Fibroblast of peridontal ligament (primary cell): ENCODE results near the gene IVD.

Experiments used
- DNase-seq: peaks from one replicate; pipeline ENCODE4 v3.0.0-alpha.2; 2010; ENCODE audit errors: extremely low read depth

Gene IVD

DNA sequence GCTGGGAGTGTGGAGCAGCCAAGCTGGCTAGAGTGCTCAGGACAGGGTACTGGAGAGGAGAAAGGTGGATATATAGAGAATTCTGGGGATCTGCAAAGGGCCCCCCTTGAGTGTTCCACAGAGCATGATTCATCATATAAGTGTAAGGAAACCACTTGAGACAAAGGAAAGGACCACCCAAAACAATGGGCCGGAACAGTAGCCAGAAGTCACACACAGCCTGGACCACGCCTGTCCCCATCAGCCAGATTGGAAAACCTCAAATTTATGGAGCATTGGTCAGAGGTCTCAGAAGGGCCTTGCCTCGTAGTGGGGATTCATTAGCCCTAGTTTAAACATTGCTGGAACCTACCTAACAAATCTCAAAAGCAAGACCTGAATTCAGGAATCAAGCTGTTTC, 28.0 kb upstream of the IVD start:
- DNase-seq: no peak

- no peak for DNase-seq
These were observed 26.2 kb upstream of the IVD start for GRCh38 chr15:40379374-40379773.

DNA sequence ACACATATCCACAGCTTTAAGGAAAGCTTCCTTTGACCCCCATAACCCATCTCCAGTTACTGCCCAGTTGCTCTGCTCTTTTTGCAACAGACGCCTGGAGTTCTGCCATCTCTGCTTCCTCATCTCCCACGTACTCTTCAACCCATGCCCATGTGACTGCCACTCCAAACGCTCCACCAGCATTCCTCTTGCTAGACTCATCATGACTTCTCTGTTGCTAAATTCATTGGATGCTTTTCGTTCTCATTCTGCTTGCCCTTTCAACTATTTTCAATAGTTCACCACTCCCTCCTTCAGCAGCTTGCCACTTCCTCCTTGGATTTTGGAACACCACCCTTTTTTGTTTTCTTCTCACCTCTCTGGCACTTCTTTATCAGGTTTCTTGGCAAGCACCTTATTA, 25.7 kb upstream of the IVD start:
- DNase-seq: peak; percentile 100

- no peak for DNase-seq
These were observed 25.0 kb upstream of the IVD start for GRCh38 chr15:40380636-40381035.

DNA sequence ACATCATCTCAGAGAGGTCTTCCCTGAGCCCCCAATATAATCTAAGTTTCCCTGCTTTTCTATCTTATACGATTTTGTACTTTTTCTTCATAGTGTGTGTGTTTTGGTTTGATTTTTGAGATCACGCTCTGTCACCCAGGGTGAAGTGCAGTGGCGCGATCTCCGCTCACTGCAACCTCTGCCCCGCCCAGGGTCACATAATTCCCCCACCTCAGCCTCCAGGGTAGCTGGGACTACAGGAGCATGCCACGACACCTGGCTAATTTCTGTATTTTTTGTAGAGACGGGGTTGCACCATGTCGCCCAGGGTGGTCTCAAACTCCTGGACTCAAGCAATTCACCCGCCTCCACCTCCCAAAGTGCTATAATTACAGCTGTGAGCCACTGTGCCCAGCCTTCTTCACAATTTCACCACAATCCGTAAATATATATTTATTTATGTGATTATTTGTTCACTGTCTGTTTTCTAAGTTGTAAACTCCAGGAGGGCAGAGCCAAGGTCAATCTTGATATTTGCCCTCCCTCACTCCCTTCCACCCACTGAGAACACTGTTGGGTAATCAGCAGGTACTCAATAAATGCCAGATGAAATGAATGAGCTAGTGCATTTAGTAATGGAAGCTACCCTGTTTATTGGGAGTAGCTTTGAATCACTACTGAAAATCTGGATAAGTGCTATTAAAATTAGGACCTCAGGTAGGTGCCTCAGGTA, 23.6 kb upstream of the IVD start:
- no peak for DNase-seq

DNA sequence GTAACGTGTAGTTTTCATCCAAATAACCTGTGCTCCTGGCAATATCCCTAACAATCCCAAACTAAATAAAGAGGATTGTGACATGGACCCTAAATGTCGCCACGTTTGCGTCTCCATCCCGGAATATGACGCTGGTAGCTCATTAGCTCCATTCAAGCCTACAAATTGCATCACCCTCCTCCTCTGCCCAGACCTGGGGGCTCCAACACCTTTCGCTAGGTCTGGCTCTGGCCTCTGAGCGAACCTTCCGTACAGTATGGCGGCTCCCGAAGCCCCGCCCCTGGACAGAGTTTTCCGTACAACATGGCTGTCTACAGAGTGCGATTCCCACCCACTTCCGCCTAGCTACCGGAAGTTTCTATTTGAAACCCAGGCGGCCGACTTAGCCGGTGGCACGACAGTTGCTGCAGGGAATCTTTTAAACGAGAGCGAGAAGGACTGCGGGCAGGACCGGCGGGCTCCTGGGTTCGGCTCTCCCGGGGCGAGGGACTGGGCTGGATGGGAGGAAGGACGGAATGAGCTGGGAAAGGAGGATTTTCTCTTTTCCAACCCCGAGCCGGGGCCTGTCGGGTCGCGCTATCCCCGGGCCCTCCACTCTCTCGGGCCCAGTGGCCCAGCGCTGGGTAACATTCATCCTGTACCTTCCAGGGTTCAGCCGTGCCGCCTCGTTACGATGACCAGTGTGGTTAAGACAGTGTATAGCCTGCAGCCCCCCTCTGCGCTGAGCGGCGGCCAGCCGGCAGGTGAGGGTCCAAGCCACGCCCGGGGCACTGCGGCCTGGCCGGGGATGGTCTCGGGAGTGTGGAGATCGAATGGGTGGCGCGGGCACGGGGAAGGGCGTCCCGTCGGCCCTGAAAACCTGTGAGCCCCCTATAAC, 22.8 kb upstream of the IVD start, which contains the start of gene KNSTRN:
Gene KNSTRN, plus strand, starts transcription at position 142 of the 877 bp plus-strand sequence. Its CDS starts 115 bp downstream, at position 257.
- DNase-seq: peak; percentile 93

DNA sequence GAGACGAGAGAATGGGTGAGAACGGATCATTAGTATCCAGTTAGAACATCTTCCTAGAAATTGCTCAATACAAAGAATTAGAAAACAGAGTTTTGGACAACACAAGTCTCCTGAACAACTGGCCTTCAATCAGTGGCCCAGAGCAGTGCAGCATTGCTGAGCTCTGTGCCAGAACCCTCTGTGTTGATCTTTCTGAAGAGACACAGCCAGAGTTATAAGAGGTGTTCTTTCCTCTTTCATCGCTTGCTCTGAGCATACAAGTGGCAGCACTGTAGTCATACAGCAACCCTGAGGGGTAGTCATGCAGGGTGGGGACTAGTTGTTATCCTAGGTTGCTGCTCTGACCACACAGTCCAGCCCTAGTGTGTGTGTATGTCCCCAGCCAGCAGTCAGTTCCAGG, 19.1 kb upstream of the IVD start:
- DNase-seq: no peak

GRCh38 chr15:40388941-40389823, 16.4 kb upstream of the IVD start:
- DNase-seq: no peak

DNA sequence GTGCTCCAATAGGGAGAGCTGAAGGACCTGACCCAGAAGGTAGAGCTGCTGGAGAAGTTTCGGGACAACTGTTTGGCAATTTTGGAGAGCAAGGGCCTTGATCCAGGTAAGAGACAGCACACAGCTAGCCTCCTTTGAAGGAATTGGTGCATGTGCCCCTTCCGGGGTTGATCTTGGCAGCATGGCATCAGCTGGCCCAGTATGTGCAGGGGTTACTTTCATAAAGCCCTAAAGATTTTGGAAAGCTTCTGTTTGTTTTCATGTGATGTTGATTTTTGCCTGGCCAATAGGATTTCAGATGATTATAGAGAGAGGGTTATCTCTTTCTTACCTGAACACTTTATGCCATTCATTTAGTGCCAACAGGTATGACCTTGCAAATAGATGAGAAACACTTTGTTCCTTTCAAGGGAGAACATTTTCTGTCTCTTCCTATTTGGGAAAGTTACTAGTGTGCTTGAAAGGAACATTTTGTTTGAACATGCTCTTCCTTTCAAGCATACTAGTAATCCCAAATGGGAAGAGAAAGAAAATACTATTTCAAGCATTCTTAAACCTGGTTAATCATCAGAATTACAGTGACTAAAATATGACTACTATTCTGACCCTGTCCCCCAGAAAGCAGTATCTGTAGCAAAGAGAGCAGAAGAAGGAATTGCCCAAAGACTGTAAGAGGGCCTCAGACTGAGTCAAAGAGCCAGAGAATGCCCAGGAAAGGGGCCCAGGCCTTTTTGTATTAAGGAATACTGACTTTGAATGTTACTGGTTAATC, 15.6 kb upstream of the IVD start:
- no peak for DNase-seq

GRCh38 chr15:40392986-40393948, 12.3 kb upstream of the IVD start:
- DNase-seq: peak; percentile 73

GRCh38 chr15:40397688-40398412, 7.7 kb upstream of the IVD start:
- DNase-seq: no peak

GRCh38 chr15:40398413-40398873, 7.2 kb upstream of the IVD start:
- no peak for DNase-seq

- no peak for DNase-seq
These were observed 6.2 kb upstream of the IVD start for GRCh38 chr15:40399370-40399769.

DNA sequence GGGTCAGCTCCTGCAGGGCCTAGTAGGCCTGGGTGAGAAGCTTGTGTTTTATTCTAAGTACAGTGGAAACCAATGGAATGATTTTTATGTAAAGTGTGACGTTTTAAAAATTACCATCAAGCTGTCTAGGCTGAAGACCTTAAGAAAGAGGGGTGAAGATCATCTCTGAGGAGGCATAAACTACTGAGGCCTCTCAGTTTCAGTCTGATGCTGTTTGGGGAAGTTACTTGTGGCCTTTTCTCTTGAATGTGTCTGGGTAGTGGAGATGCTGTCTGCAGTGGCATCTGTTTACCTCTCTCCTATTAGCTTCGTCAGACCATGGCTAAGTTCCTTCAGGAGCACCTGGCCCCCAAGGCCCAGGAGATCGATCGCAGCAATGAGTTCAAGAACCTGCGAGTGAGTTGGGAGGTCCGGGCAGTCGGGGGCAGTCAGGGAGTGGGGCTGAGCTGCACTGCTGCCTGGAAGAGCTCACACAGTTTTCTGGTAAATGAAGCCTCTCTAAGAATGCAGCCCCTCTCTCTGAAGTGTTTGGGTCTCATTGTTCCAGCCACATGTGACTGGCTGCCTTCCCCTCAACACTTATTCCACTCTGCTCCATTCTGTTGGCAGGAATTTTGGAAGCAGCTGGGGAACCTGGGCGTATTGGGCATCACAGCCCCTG, 1.9 kb downstream of the IVD start:
- no peak for DNase-seq

DNA sequence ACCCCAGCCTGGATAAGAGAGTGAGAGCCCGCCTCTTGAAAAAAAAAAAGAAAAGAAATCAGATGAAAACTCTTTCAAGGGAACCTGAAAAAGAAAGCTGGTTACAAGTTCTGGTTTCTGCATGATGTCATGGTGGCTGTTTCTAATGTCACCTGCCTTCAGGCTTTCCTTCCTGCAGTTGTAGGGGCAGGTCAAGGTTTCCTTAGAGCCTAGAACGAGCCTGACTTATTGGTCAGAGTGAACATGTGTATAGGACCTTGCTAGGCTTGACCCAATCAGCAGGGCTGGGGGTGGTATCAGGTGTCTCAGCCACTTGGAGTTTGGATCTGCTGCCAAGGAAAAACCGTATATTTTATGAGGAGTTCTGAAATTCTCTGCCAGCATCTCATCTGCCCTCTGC, 3.8 kb downstream of the IVD start:
- no peak for DNase-seq

GRCh38 chr15:40410476-40410875, 4.9 kb downstream of the IVD start:
- DNase-seq: no peak

- DNase-seq: no peak
These were observed 6.6 kb downstream of the IVD start for GRCh38 chr15:40412095-40412759.

DNA sequence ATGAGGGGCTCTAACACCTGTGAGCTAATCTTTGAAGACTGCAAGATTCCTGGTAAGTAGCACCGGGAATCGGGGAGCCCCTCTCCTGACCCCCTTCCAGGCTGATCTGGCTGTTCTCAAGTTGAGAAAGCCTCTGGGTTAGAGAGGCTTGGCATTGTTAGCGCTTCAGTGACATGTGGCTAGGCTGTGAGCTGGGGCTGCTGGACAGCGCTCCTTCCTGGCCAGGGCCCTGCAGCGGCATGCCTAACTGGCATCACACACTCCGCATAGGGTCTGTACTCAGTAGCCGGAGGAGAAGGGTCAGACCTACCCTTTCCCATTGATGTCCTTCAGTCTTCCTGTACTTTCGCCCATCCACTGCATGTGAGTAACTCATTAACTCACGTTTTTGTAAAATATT, 7.4 kb downstream of the IVD start:
- no peak for DNase-seq
